ENCODE results near the gene RPS6KB2. TPM values are rescaled to one million over a fixed set of nuclear protein-coding genes. Genes with fewer than 3 reads are reported as not detected.

The RPS6KB2 gene
- total RNA-seq, 6 donors from 2014 or later = 35.2 to 94.3 (median 50.4) TPM

- DNase-seq (peak in 1 of 2 donors; percentile 34), ATAC-seq (ENCODE audit: low FRiP score in 2 of 2) (no peak)
- Histone ChIP-seq H3K9me3 (no peaks in the 10 kb centered on the region), H3K4me1 (peaks cover 4 to 36% (median 21%) of the 10 kb centered on the region in 4 donors), H3K27me3 (no peaks in the 10 kb centered on the region), H3K27ac (peak overlapping the region in 2 of 4 donors; percentile 57 to 60), H3K4me3 (no peak overlapping the region), H3K36me3 (no peaks in the 10 kb centered on the region)
- 73 to 75% methylated on average over 5 to 18 of the region's 18 CpGs for WGBS, 2 donors
- no peak for TF ChIP-seq POLR2A (IDR thresholded peaks at IDR 0.05)
- no peak for TF ChIP-seq CTCF (IDR thresholded peaks at IDR 0.05)
- no peak for TF ChIP-seq EP300 (IDR thresholded peaks at IDR 0.05)
- TF ChIP-seq POLR2AphosphoS5 (IDR thresholded peaks at IDR 0.05) = no peak
Observed at GRCh38 chr11:67408437-67409200, 19.7 kb upstream of the RPS6KB2 start.

- Histone ChIP-seq H3K4me3 (peak overlapping the region in 3 of 4 donors; percentile 4 to 26 (median 24)), H3K36me3 (no peaks in the 10 kb centered on the region), H3K27me3 (no peaks in the 10 kb centered on the region), H3K9me3 (no peaks in the 10 kb centered on the region), H3K4me1 (peaks cover 3 to 29% (median 19%) of the 10 kb centered on the region in 4 donors), H3K27ac (peak overlapping the region in 2 of 4 donors; percentile 57 to 60)
- ATAC-seq (ENCODE audit: low FRiP score in 2 of 2) (no peak), DNase-seq (peak in 1 of 2 donors; percentile 84)
- no peak for TF ChIP-seq EP300 (IDR thresholded peaks at IDR 0.05)
- peak in 1 of 2 donors; percentile 16 for TF ChIP-seq POLR2AphosphoS5 (IDR thresholded peaks at IDR 0.05)
- 61% methylated on average over 18 of the region's 24 CpGs; no CpG with 5 or more reads in 1 of the 2 donors for WGBS, 2 donors
Observed at GRCh38 chr11:67409261-67409666, 19.0 kb upstream of the RPS6KB2 start.

- H3K27me3 ChIP-seq = no peaks in the 10 kb centered on the region
- peak overlapping the region in 2 of 4 donors; percentile 24 to 26 for H3K4me3 ChIP-seq
- peak overlapping the region in 2 of 4 donors; percentile 57 to 60 for H3K27ac ChIP-seq
- H3K4me1 ChIP-seq = peaks cover 4 to 26% (median 21%) of the 10 kb centered on the region in 4 donors
- WGBS, 2 donors = 41% methylated on average over 12 of the region's 13 CpGs; no CpG with 5 or more reads in 1 of the 2 donors
- H3K9me3 ChIP-seq = no peaks in the 10 kb centered on the region
- DNase-seq = peak in 1 of 2 donors; percentile 70
- peak in 1 of 2 donors; percentile 32 for ATAC-seq (ENCODE audit: low FRiP score in 2 of 2)
- H3K36me3 ChIP-seq = no peaks in the 10 kb centered on the region
- TF ChIP-seq POLR2A (IDR thresholded peaks at IDR 0.05) = peak in 1 of 4 donors; percentile 13
- no peak for TF ChIP-seq POLR2AphosphoS5 (IDR thresholded peaks at IDR 0.05)
- no peak for TF ChIP-seq EP300 (IDR thresholded peaks at IDR 0.05)
- no peak for TF ChIP-seq CTCF (IDR thresholded peaks at IDR 0.05)
Observed at GRCh38 chr11:67409781-67410368, 18.4 kb upstream of the RPS6KB2 start.

- TF ChIP-seq POLR2AphosphoS5 (IDR thresholded peaks at IDR 0.05) (no peak), POLR2A (IDR thresholded peaks at IDR 0.05) (no peak), EP300 (IDR thresholded peaks at IDR 0.05) (no peak), CTCF (IDR thresholded peaks at IDR 0.05) (no peak)
- peaks cover 0 to 3% (median 0%) of the 10 kb centered on the region in 4 donors for H3K27me3 ChIP-seq
- no peaks in the 10 kb centered on the region for H3K36me3 ChIP-seq
- WGBS, 2 donors = 74% methylated on average over 13 of the region's 15 CpGs; no CpG with 5 or more reads in 1 of the 2 donors
- H3K27ac ChIP-seq = peak overlapping the region in 1 of 4 donors; percentile 60
- H3K9me3 ChIP-seq = no peaks in the 10 kb centered on the region
- H3K4me3 ChIP-seq = no peak overlapping the region
- no peak for ATAC-seq (ENCODE audit: low FRiP score in 2 of 2)
- no peak for DNase-seq
- H3K4me1 ChIP-seq = peaks cover 9 to 29% (median 26%) of the 10 kb centered on the region in 4 donors
Observed at GRCh38 chr11:67410369-67410831, 17.9 kb upstream of the RPS6KB2 start.

Measured in upper lobe of left lung (tissue), 6 donors.